Measurements from ENCODE around the gene ZBTB12.

- no peak for TF ChIP-seq CTCF (conservative IDR thresholded peaks at IDR 0.05)
- TF ChIP-seq EZH2 (IDR thresholded peaks at IDR 0.05; ENCODE audit: low read depth) = no peak
Observed at GRCh38 chr6:31880616-31881015, 21.3 kb downstream of the ZBTB12 start.

All from PC-9 (cell line).